Measurements from ENCODE around the gene CALCOCO1. TPM values are rescaled to one million over a fixed set of nuclear protein-coding genes. Genes with fewer than 3 reads are reported as not detected.

The CALCOCO1 gene
- total RNA-seq, 1 experiment from 2014 or later = 88.9 TPM

DNA sequence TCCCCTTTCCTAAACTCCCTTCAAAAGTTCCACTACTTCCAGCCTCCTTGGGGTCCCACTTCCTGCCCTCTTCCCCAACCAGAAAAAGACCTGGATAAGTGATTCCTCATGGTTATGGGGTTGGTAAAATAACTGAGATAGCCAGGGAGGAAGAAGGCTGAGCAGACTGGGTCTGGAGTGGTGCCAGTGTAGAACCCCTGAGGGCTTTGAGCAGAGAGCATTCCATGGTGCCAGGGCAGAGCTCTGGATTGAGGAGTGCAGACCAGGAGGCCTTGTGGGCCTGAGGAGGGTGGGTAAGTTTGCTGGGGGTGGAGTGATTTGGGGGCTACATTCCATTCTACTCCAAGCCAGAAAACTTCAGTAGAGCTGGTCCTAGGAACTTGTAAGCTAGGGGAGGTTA, 34.1 kb upstream of the CALCOCO1 start:
- no peaks in the 10 kb centered on the region for H3K9me2 ChIP-seq (ENCODE audit: insufficient read depth)
- intact Hi-C loops (cut with micrococcal nuclease; ENCODE audit: unreplicated experiment) = no loop called here
- H3K27ac ChIP-seq = no peak overlapping the region
- DNase-seq = no peak
- 0 out of 2 replicates have a peak, but pooled peaks cover 6% of the 10 kb centered on the region for H3K4me1 ChIP-seq (replicated peaks; ENCODE audit: insufficient read depth)
- no peaks in the 10 kb centered on the region for H4K20me1 ChIP-seq (ENCODE audit: insufficient read depth)
- POLR2A ChIA-PET (ENCODE audit: unreplicated experiment) = no interaction called here
- H3F3A ChIP-seq (ENCODE audit: insufficient read depth, low read depth) = no peaks in the 10 kb centered on the region
- BruUV-seq (replicated peaks) = no TSS peak
- no peak overlapping the region for H3K4me2 ChIP-seq
- TF ChIP-seq, protein P1, sequence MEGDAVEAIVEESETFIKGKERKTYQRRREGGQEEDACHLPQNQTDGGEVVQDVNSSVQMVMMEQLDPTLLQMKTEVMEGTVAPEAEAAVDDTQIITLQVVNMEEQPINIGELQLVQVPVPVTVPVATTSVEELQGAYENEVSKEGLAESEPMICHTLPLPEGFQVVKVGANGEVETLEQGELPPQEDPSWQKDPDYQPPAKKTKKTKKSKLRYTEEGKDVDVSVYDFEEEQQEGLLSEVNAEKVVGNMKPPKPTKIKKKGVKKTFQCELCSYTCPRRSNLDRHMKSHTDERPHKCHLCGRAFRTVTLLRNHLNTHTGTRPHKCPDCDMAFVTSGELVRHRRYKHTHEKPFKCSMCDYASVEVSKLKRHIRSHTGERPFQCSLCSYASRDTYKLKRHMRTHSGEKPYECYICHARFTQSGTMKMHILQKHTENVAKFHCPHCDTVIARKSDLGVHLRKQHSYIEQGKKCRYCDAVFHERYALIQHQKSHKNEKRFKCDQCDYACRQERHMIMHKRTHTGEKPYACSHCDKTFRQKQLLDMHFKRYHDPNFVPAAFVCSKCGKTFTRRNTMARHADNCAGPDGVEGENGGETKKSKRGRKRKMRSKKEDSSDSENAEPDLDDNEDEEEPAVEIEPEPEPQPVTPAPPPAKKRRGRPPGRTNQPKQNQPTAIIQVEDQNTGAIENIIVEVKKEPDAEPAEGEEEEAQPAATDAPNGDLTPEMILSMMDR (conservative IDR thresholded peaks at IDR 0.05) = no peak
- no peaks in the 10 kb centered on the region for H3K36me3 ChIP-seq (ENCODE audit: low read depth)
- H2AFZ ChIP-seq = no peak overlapping the region
- H3K27me3 ChIP-seq (ENCODE audit: insufficient read depth, low read depth) = no peaks in the 10 kb centered on the region
- CTCF ChIA-PET = no interaction called here
- H3K9me3 ChIP-seq (ENCODE audit: insufficient read depth, low read depth) = no peaks in the 10 kb centered on the region
- no peak overlapping the region for H3K4me3 ChIP-seq
- H3K79me2 ChIP-seq (ENCODE audit: low read depth) = no peaks in the 10 kb centered on the region

DNA sequence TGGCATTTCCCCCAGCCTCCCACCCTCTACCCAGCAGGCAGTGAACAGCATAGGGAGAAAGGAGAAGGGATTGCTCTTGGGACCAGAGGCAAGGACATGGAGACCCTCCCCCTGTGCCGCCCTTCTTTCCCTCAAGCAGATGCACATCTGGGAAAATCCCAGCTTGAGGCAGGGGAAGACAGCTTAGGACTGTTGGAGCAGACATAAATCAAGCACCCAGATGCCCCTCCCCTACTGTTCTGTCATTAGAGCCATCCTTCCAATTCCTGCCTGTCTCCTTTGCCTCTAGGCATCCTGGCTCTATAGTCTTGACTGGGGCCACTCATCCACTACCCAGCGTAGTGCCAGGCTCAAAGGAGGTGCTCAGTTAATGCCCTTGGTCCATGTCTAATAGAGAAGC, 32.0 kb upstream of the CALCOCO1 start:
- Histone ChIP-seq H3K4me2 (no peak overlapping the region), H3K79me2 (ENCODE audit: low read depth) (no peaks in the 10 kb centered on the region), H3K4me1 (replicated peaks; ENCODE audit: insufficient read depth) (0 out of 2 replicates have a peak, but pooled peaks cover 10% of the 10 kb centered on the region), H3K4me3 (no peak overlapping the region), H3K27ac (no peak overlapping the region), H3K27me3 (ENCODE audit: insufficient read depth, low read depth) (no peaks in the 10 kb centered on the region), H3K9me3 (ENCODE audit: insufficient read depth, low read depth) (no peaks in the 10 kb centered on the region), H3F3A (ENCODE audit: insufficient read depth, low read depth) (no peaks in the 10 kb centered on the region), H3K9me2 (ENCODE audit: insufficient read depth) (no peaks in the 10 kb centered on the region), H3K36me3 (ENCODE audit: low read depth) (no peaks in the 10 kb centered on the region), H4K20me1 (ENCODE audit: insufficient read depth) (no peaks in the 10 kb centered on the region), H2AFZ (no peak overlapping the region)
- TF ChIP-seq, protein P1 (conservative IDR thresholded peaks at IDR 0.05) = no peak
- no peak for TF ChIP-seq EZH2 (IDR thresholded peaks at IDR 0.05; ENCODE audit: low read depth)
- intact Hi-C loops (cut with micrococcal nuclease; ENCODE audit: unreplicated experiment) = no loop called here
- no peak for DNase-seq
- ChIA-PET CTCF (interaction anchor here (0.5 kb wide), 1 partner anchor 226 kb away, joined by 5 read pairs; the partner anchor contains the start of gene HOXC10), POLR2A (ENCODE audit: unreplicated experiment) (no interaction called here)
- BruUV-seq (replicated peaks) = no TSS peak

DNA sequence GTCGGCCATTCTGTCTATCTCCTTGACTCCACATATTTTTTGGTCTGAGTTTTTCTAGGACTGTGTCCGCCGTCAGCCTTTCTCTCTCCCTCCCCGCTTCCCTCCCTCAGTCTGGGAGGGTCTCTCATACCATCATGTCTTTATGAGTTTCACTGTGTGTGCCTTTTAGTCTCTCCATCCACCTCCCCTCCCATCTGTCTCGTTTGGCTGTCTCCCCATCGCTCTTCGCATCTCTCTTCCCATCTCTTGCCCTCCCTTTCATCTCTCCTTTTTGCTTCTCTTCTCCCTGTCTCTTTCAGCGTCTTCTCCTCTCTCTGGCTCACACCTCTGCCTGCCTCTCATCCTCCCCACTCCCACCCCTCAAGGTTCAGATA, 31.5 kb upstream of the CALCOCO1 start:
- Histone ChIP-seq H3F3A (ENCODE audit: insufficient read depth, low read depth) (no peaks in the 10 kb centered on the region), H3K9me2 (ENCODE audit: insufficient read depth) (no peaks in the 10 kb centered on the region), H3K4me2 (no peak overlapping the region), H3K36me3 (ENCODE audit: low read depth) (no peaks in the 10 kb centered on the region), H2AFZ (no peak overlapping the region), H3K27ac (no peak overlapping the region), H3K79me2 (ENCODE audit: low read depth) (no peaks in the 10 kb centered on the region), H3K27me3 (ENCODE audit: insufficient read depth, low read depth) (no peaks in the 10 kb centered on the region), H3K9me3 (ENCODE audit: insufficient read depth, low read depth) (no peaks in the 10 kb centered on the region), H3K4me1 (replicated peaks; ENCODE audit: insufficient read depth) (0 out of 2 replicates have a peak, but pooled peaks cover 10% of the 10 kb centered on the region), H4K20me1 (ENCODE audit: insufficient read depth) (no peaks in the 10 kb centered on the region), H3K4me3 (no peak overlapping the region)
- intact Hi-C loops (cut with micrococcal nuclease; ENCODE audit: unreplicated experiment) = no loop called here
- POLR2A ChIA-PET (ENCODE audit: unreplicated experiment) = interaction anchor here (0.7 kb wide), 1 partner anchor 174 kb away, joined by 7 read pairs; no protein-coding TSS in a partner anchor
- no TSS peak for BruUV-seq (replicated peaks)
- CTCF ChIA-PET = interaction anchor here (0.5 kb wide), 1 partner anchor 226 kb away, joined by 5 read pairs; the partner anchor contains the start of gene HOXC10
- DNase-seq = no peak
- TF ChIP-seq, protein P1 (conservative IDR thresholded peaks at IDR 0.05) = no peak
- TF ChIP-seq EZH2 (IDR thresholded peaks at IDR 0.05; ENCODE audit: low read depth) = no peak

Data from PC-9 (cell line).